ENCODE measurements around the gene RRBP1.

Gene RRBP1

GRCh38 chr20:17728074-17728473 is 46.0 kb upstream of the RRBP1 start:
- Histone ChIP-seq H3F3A (ENCODE audit: low read depth) (no peaks in the 10 kb centered on the region), H2AFZ (ENCODE audit: low read length) (no peak overlapping the region), H3K9me2 (replicated peaks; ENCODE audit: low read depth, low read length) (no peaks in the 10 kb centered on the region), H3K9me3 (ENCODE audit: insufficient read depth, low read depth, low read length) (no peaks in the 10 kb centered on the region), H3K27me3 (ENCODE audit: insufficient read depth, low read length, poor library complexity, severe bottlenecking) (no peaks in the 10 kb centered on the region), H4K20me1 (ENCODE audit: insufficient read depth, low read length, poor library complexity, severe bottlenecking) (no peaks in the 10 kb centered on the region), H3K36me3 (ENCODE audit: insufficient read depth, low read length) (no peaks in the 10 kb centered on the region), H3K79me2 (ENCODE audit: insufficient read depth, low read length) (no peaks in the 10 kb centered on the region), H3K9ac (ENCODE audit: low read depth, low read length, poor library complexity, severe bottlenecking) (no peak overlapping the region), H3K4me3 (ENCODE audit: low read length, poor library complexity, severe bottlenecking) (no peak overlapping the region), H3K4me1 (ENCODE audit: insufficient read depth, low read length, poor library complexity, severe bottlenecking) (no peaks in the 10 kb centered on the region), H3K4me2 (ENCODE audit: low read depth, low read length, poor library complexity, severe bottlenecking) (no peak overlapping the region)
- no peak for TF ChIP-seq EZH2phosphoT487 (IDR thresholded peaks at IDR 0.05; ENCODE audit: borderline replicate concordance)
- TF ChIP-seq CTCF (conservative IDR thresholded peaks at IDR 0.05; ENCODE audit: low read length): no peak

- Histone ChIP-seq H2AFZ (ENCODE audit: low read length) (no peak overlapping the region), H3K79me2 (ENCODE audit: insufficient read depth, low read length) (no peaks in the 10 kb centered on the region), H3K9ac (ENCODE audit: low read depth, low read length, poor library complexity, severe bottlenecking) (no peak overlapping the region)
Observed at GRCh38 chr20:17727351-17727750, 45.3 kb upstream of the RRBP1 start.

GRCh38 chr20:17726902-17727301 is 44.9 kb upstream of the RRBP1 start:
- Histone ChIP-seq H3K36me3 (ENCODE audit: insufficient read depth, low read length) (no peaks in the 10 kb centered on the region), H3K4me2 (ENCODE audit: low read depth, low read length, poor library complexity, severe bottlenecking) (no peak overlapping the region), H3K27me3 (ENCODE audit: insufficient read depth, low read length, poor library complexity, severe bottlenecking) (no peaks in the 10 kb centered on the region), H4K20me1 (ENCODE audit: insufficient read depth, low read length, poor library complexity, severe bottlenecking) (no peaks in the 10 kb centered on the region), H3K9ac (ENCODE audit: low read depth, low read length, poor library complexity, severe bottlenecking) (no peak overlapping the region), H2AFZ (ENCODE audit: low read length) (no peak overlapping the region), H3K4me1 (ENCODE audit: insufficient read depth, low read length, poor library complexity, severe bottlenecking) (no peaks in the 10 kb centered on the region), H3F3A (ENCODE audit: low read depth) (no peaks in the 10 kb centered on the region), H3K4me3 (ENCODE audit: low read length, poor library complexity, severe bottlenecking) (no peak overlapping the region), H3K79me2 (ENCODE audit: insufficient read depth, low read length) (no peaks in the 10 kb centered on the region), H3K9me3 (ENCODE audit: insufficient read depth, low read depth, low read length) (no peaks in the 10 kb centered on the region), H3K9me2 (replicated peaks; ENCODE audit: low read depth, low read length) (no peaks in the 10 kb centered on the region)
- no peak for TF ChIP-seq EZH2phosphoT487 (IDR thresholded peaks at IDR 0.05; ENCODE audit: borderline replicate concordance)
- no peak for TF ChIP-seq CTCF (conservative IDR thresholded peaks at IDR 0.05; ENCODE audit: low read length)

More at GRCh38 chr20:17727351-17727750, 45.3 kb upstream of the RRBP1 start:
- TF ChIP-seq CTCF (conservative IDR thresholded peaks at IDR 0.05; ENCODE audit: low read length): no peak
- TF ChIP-seq EZH2phosphoT487 (IDR thresholded peaks at IDR 0.05; ENCODE audit: borderline replicate concordance): no peak
- Histone ChIP-seq H3K4me2 (ENCODE audit: low read depth, low read length, poor library complexity, severe bottlenecking) (no peak overlapping the region), H4K20me1 (ENCODE audit: insufficient read depth, low read length, poor library complexity, severe bottlenecking) (no peaks in the 10 kb centered on the region), H3K36me3 (ENCODE audit: insufficient read depth, low read length) (no peaks in the 10 kb centered on the region), H3K27me3 (ENCODE audit: insufficient read depth, low read length, poor library complexity, severe bottlenecking) (no peaks in the 10 kb centered on the region), H3K4me1 (ENCODE audit: insufficient read depth, low read length, poor library complexity, severe bottlenecking) (no peaks in the 10 kb centered on the region), H3K4me3 (ENCODE audit: low read length, poor library complexity, severe bottlenecking) (no peak overlapping the region), H3K9me2 (replicated peaks; ENCODE audit: low read depth, low read length) (no peaks in the 10 kb centered on the region), H3K9me3 (ENCODE audit: insufficient read depth, low read depth, low read length) (no peaks in the 10 kb centered on the region), H3F3A (ENCODE audit: low read depth) (no peaks in the 10 kb centered on the region)
